H1 (cell line): ENCODE measurements around the gene DCP2. TPM values are rescaled to one million over a fixed set of nuclear protein-coding genes. Genes with fewer than 3 reads are reported as not detected.

Experiments used
- CTCF ChIA-PET: fragments of 300-600 bp; sonication (Branson Sonifier 250); formaldehyde crosslinking; loops from one replicate; lab custom pipeline; 2021; ENCODE audit not compliant: partially characterized antibody; lab: Charles Lee
- POLR2A ChIA-PET: fragments of 300-600 bp; sonication (Branson Sonifier 250); formaldehyde crosslinking; loops from one replicate; lab custom pipeline; 2021; ENCODE audit warnings: inconsistent platforms; ENCODE audit not compliant: partially characterized antibody; lab: Charles Lee
- DNase-seq, 2 experiments: peaks; one replicate each; pipeline versions ENCODE4 v3.0.0 to v3.0.0-alpha.2; 2010 to 2022; ENCODE audit warnings: low spot score in 2 of 2, low read depth in 1 of 2, mixed read lengths in 1 of 2
- FAIRE-seq: peaks from 2 replicates; lab custom pipeline; 2011; peaks lifted over from hg19 to GRCh38; lab: Jason Lieb, UNC
- H2AFZ ChIP-seq: 2 replicates; pipeline ENCODE4 v1.8.1; 2012; ENCODE audit warnings: low read length, inconsistent platforms
- H2AK5ac ChIP-seq: 2 replicates; pipeline ENCODE4 v1.6.1; 2013; ENCODE audit warnings: low read depth, low read length
- H2BK120ac ChIP-seq: replicated peaks from 2 replicates; pipeline ENCODE3; 2013; ENCODE audit warnings: low read depth, low read length, inconsistent platforms
- H2BK12ac ChIP-seq: 2 replicates; pipeline ENCODE4 v1.6.1; 2013; ENCODE audit warnings: low read depth, low read length
- H2BK15ac ChIP-seq: 2 replicates; pipeline ENCODE4 v1.6.1; 2013; ENCODE audit warnings: low read length
- H2BK20ac ChIP-seq: 2 replicates; pipeline ENCODE4 v1.6.1; 2013; ENCODE audit warnings: low read length
- H2BK5ac ChIP-seq: 2 replicates; pipeline ENCODE4 v1.6.1; 2013; ENCODE audit warnings: low read depth, low read length
- H3K14ac ChIP-seq: 2 replicates; pipeline ENCODE4 v1.6.1; 2013; ENCODE audit warnings: inconsistent platforms; ENCODE audit not compliant: insufficient read length
- H3K18ac ChIP-seq: 2 replicates; pipeline ENCODE4 v1.6.1; 2013; ENCODE audit warnings: low read length; ENCODE audit errors: extremely low read depth
- H3K23ac ChIP-seq: 2 replicates; pipeline ENCODE4 v1.6.1; 2013; ENCODE audit warnings: inconsistent platforms; ENCODE audit not compliant: insufficient read length
- H3K23me2 ChIP-seq: 2 replicates; pipeline ENCODE4 v1.6.1; 2013; ENCODE audit warnings: low read depth, low read length
- H3K27ac ChIP-seq: 2 replicates; pipeline ENCODE4 v1.6.1; 2011; ENCODE audit warnings: low read depth, low read length, inconsistent platforms
- H3K27me3 ChIP-seq, 4 experiments: replicated peaks in 1 of 4; 1 replicate in 1 of 4; 2 replicates in 3 of 4; pipeline versions ENCODE4 v1.6.1 to v1.8.1; 2011 to 2013; ENCODE audit warnings: low read length in 3 of 4, mild to moderate bottlenecking in 3 of 4, inconsistent platforms in 2 of 4, mixed read lengths in 2 of 4, moderate library complexity in 1 of 4; ENCODE audit not compliant: control insufficient read depth in 3 of 4, insufficient read depth in 3 of 4; ENCODE audit errors: extremely low read depth in 1 of 4
- H3K36me3 ChIP-seq, 4 experiments: 2 replicates each; pipeline versions ENCODE4 v1.6.1 to v1.8.1; 2011 to 2013; ENCODE audit warnings: mild to moderate bottlenecking in 4 of 4, low read length in 3 of 4, moderate library complexity in 2 of 4, control low read depth in 1 of 4, inconsistent platforms in 1 of 4; ENCODE audit not compliant: insufficient read depth in 4 of 4, control insufficient read depth in 2 of 4
- H3K4ac ChIP-seq: replicated peaks from 2 replicates; pipeline ENCODE3; 2013; ENCODE audit warnings: low read length, low read depth, mixed read lengths, inconsistent platforms; ENCODE audit not compliant: insufficient read length
- H3K4me1 ChIP-seq, 4 experiments: replicated peaks in 1 of 4; 1 replicate in 1 of 4; 2 replicates in 3 of 4; pipeline versions ENCODE4 v1.6.1 to v1.8.1; 2011 to 2013; ENCODE audit warnings: low read length in 3 of 4, inconsistent platforms in 2 of 4, mixed read lengths in 1 of 4; ENCODE audit not compliant: insufficient read depth in 4 of 4, control insufficient read depth in 3 of 4
- H3K4me2 ChIP-seq, 2 experiments: 2 replicates each; pipeline versions ENCODE4 v1.6.1 to v1.8.1; 2011 to 2013; ENCODE audit warnings: low read depth in 2 of 2, low read length in 2 of 2, control low read depth in 1 of 2, inconsistent platforms in 1 of 2, mild to moderate bottlenecking in 1 of 2; ENCODE audit not compliant: insufficient read depth in 1 of 2
- H3K4me3 ChIP-seq, 4 experiments: fragments of 200-600, 300-600 bp in 1 of 4; sonication (generic), shearing (Covaris generic), sonication (Bioruptor Twin) in 1 of 4; 2 replicates each; pipeline versions ENCODE4 v1.5.1 to v1.8.1; 2011 to 2016; ENCODE audit warnings: low read length in 4 of 4, low read depth in 3 of 4, control low read depth in 2 of 4, inconsistent platforms in 2 of 4, mild to moderate bottlenecking in 2 of 4, mixed read lengths in 1 of 4, moderate library complexity in 1 of 4; ENCODE audit not compliant: insufficient read depth in 2 of 4; ENCODE audit errors: extremely low read depth in 1 of 4
- H3K56ac ChIP-seq: replicated peaks from 2 replicates; pipeline ENCODE3; 2013; ENCODE audit warnings: low read depth, mild to moderate bottlenecking, mixed read lengths, low read length, inconsistent platforms; ENCODE audit not compliant: insufficient read length
- H3K79me1 ChIP-seq: 2 replicates; pipeline ENCODE4 v1.6.1; 2013; ENCODE audit warnings: low read depth, low read length, control low read depth
- H3K79me2 ChIP-seq, 2 experiments: 2 replicates each; pipeline versions ENCODE4 v1.6.1 to v1.8.1; 2012 to 2013; ENCODE audit warnings: low read length in 2 of 2, mild to moderate bottlenecking in 2 of 2, inconsistent platforms in 1 of 2; ENCODE audit not compliant: insufficient read depth in 2 of 2, control insufficient read depth in 1 of 2
- H3K9ac ChIP-seq, 4 experiments: replicated peaks in 1 of 4; 1 replicate in 1 of 4; 2 replicates in 3 of 4; pipeline versions ENCODE4 v1.6.1 to v1.8.1; 2011 to 2013; ENCODE audit warnings: low read depth in 3 of 4, low read length in 3 of 4, control low read depth in 2 of 4, mild to moderate bottlenecking in 2 of 4, moderate library complexity in 2 of 4, inconsistent platforms in 1 of 4; ENCODE audit errors: extremely low read depth in 1 of 4
- H3K9me3 ChIP-seq, 2 experiments: 2 replicates each; pipeline versions ENCODE4 v1.6.1 to v1.8.1; 2012 to 2013; ENCODE audit warnings: mild to moderate bottlenecking in 2 of 2, moderate library complexity in 2 of 2, control low read depth in 1 of 2, inconsistent platforms in 1 of 2, low read depth in 1 of 2, low read length in 1 of 2, mixed read lengths in 1 of 2; ENCODE audit not compliant: insufficient read depth in 2 of 2
- H4K20me1 ChIP-seq, 2 experiments: replicated peaks in 1 of 2; 2 replicates each; pipeline versions ENCODE3 to v1.8.1; 2011 to 2013; ENCODE audit warnings: inconsistent platforms in 2 of 2, low read length in 2 of 2, mild to moderate bottlenecking in 1 of 2; ENCODE audit not compliant: insufficient read depth in 2 of 2, control insufficient read depth in 1 of 2
- H4K5ac ChIP-seq: 2 replicates; pipeline ENCODE4 v1.6.1; 2013; ENCODE audit warnings: low read length, low read depth, mixed read lengths, inconsistent platforms; ENCODE audit not compliant: insufficient read length
- H4K8ac ChIP-seq: 2 replicates; pipeline ENCODE4 v1.8.0; 2013; ENCODE audit warnings: mild to moderate bottlenecking, moderate library complexity, low read length, inconsistent platforms; ENCODE audit not compliant: insufficient read depth; ENCODE audit errors: extremely low read depth
- H4K91ac ChIP-seq: replicated peaks from 2 replicates; pipeline ENCODE3; 2013; ENCODE audit warnings: low read length, mixed read lengths, inconsistent platforms; ENCODE audit not compliant: insufficient read length
- CBX8 ChIP-seq: fragments of 300-800, 300-1000 bp; sonication (generic); IDR thresholded peaks from 2 replicates; pipeline ENCODE4 v1.7.1; 2016; ENCODE audit warnings: low read depth, low read length, borderline replicate concordance
- CREB1 ChIP-seq: IDR thresholded peaks from 2 replicates; pipeline ENCODE4 v1.6.1; 2012; ENCODE audit warnings: inconsistent platforms
- FOSL1 ChIP-seq: IDR thresholded peaks from 2 replicates; pipeline ENCODE4 v1.6.1; 2011; ENCODE audit warnings: mild to moderate bottlenecking, low read depth, low read length, moderate library complexity; ENCODE audit not compliant: insufficient read depth
- GTF2F1 ChIP-seq: IDR thresholded peaks from 2 replicates; pipeline ENCODE4 v1.6.1; 2012; ENCODE audit warnings: low read depth, low read length, improper control_type of control experiment, borderline replicate concordance
- KDM1A ChIP-seq: fragments of 200-600, 300-600 bp; sonication (generic); IDR thresholded peaks from 2 replicates; pipeline ENCODE4 v1.7.1; 2016; ENCODE audit warnings: mild to moderate bottlenecking, low read length, borderline replicate concordance
- PHF8 ChIP-seq: fragments of 200-600 bp; sonication (generic); conservative IDR thresholded peaks from 2 replicates; pipeline ENCODE4 v1.7.1; 2012; ENCODE audit warnings: low read depth, mild to moderate bottlenecking, inconsistent platforms, low read length, moderate library complexity
- RNF2 ChIP-seq: fragments of 200-900, 300-1000 bp; sonication (generic); IDR thresholded peaks from 2 replicates; pipeline ENCODE4 v1.7.1; 2016; ENCODE audit warnings: borderline replicate concordance, low read depth, mild to moderate bottlenecking, antibody characterized with exemption, low read length; ENCODE audit not compliant: poor library complexity, severe bottlenecking; ENCODE audit errors: missing control alignments
- TEAD4 ChIP-seq: IDR thresholded peaks from 2 replicates; pipeline ENCODE4 v1.6.1; 2012; ENCODE audit warnings: low read depth, low read length, inconsistent platforms, mixed read lengths
- ZNF274 ChIP-seq: IDR thresholded peaks from 2 replicates; pipeline ENCODE4 v1.7.0; 2012; ENCODE audit warnings: low read length, borderline replicate concordance; ENCODE audit errors: extremely low read depth
- WGBS, 2 experiments: shearing (Covaris generic) in 1 of 2; methylation state at CpG; one replicate each; pipeline versions ENCODE4 v1.1.6 to v1.1.7; 2013 to 2015; ENCODE audit warnings: low lambda C conversion rate in 2 of 2, mixed read lengths in 2 of 2, inconsistent platforms in 1 of 2, low coverage in 1 of 2, missing lambda C conversion rate in 1 of 2; ENCODE audit not compliant: insufficient replicate concordance in 2 of 2, insufficient coverage in 1 of 2, insufficient read length in 1 of 2; ENCODE audit errors: extremely low coverage in 1 of 2, missing lambda C conversion rate in 1 of 2; 5-methylcytosine and 5-hydroxymethylcytosine counted together
- polyA plus RNA-seq, 7 experiments: library from polyadenylated mRNA; depleted of rRNA in 3 of 7; stranded (reverse) in 5 of 7; unstranded in 2 of 7; fragments of >200 nt in 5 of 7; fragments of 200-250 nt in 2 of 7; gene quantifications; 1 replicate in 5 of 7; 2 replicates in 1 of 7; 4 replicates in 1 of 7; pipeline versions ENCODE4 v1.2.1 to v1.2.3, GENCODE V29; 2011 to 2013; ENCODE audit warnings: missing spikeins in 2 of 7, mixed read lengths in 2 of 7
- total RNA-seq: library from RNA; stranded (reverse); fragmentation: NEBNext Ultra II Directional; extraction: Animal tissue kit (Norgen Biotek cat#: 25700); gene quantifications from 2 replicates; pipeline ENCODE4 v1.2.1, GENCODE V29; 2021
- TF ChIP-seq, protein P1 (sequence below): IDR thresholded peaks from 2 replicates; pipeline ENCODE4 v1.6.1; 2011; ENCODE audit warnings: low read length, improper control_type of control experiment

Gene DCP2
- total and polyA plus RNA-seq, 2 of the 8 experiments (the other 6 are each of a cell fraction or from before 2014, with no cell fraction given): 14.4 to 162 TPM

DNA sequence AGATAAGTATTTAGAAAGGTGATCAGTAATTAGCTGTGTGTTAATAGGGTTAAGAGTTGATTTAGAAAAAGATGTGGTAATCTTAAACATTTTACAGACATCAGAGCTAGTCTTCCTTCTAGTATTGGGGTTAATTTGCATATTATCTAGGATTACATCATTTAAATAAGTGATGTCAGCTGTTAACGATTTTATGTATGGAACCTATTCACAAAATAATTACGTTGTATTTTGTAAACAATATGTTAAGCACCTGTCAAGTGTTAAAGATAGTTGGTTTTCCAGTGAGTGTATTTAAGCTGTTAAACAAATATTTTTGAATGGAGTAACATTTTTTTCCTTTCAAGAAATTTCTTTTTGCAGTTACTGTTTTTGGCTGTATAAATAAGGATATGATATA, 2.2 kb downstream of the DCP2 start:
- Histone ChIP-seq H3K18ac (no peak overlapping the region), H3K9me3 (no peaks in the 10 kb centered on the region), H2BK20ac (no peak overlapping the region), H2AK5ac (no peak overlapping the region), H3K79me1 (0 out of 2 replicates have a peak, but pooled peaks cover 2% of the 10 kb centered on the region), H3K36me3 (peaks cover 0 to 8% (median 0%) of the 10 kb centered on the region in 4 experiments; a peak in 2 of 8 replicates), H2BK120ac (no peak overlapping the region), H2AFZ (no peak overlapping the region), H3K4me2 (peak overlapping the region; percentile 63 to 86; a peak in 2 of 4 replicates), H3K9ac (no peak overlapping the region), H3K27ac (no peak overlapping the region), H4K20me1 (peaks cover 0 to 8% of the 10 kb centered on the region in 2 experiments), H3K4me3 (peak overlapping the region in 1 of 4 experiments; percentile 97; a peak in 2 of 8 replicates), H3K4ac (no peak overlapping the region), H4K8ac (no peak overlapping the region), H4K91ac (no peak overlapping the region), H3K23me2 (no peaks in the 10 kb centered on the region; the same call in 1 of the 2 replicates), H2BK15ac (no peak overlapping the region), H3K27me3 (no peaks in the 10 kb centered on the region), H3K23ac (no peak overlapping the region), H3K4me1 (peaks cover 3 to 12% (median 9%) of the 10 kb centered on the region in 4 experiments; a peak in 6 of 7 replicates), H2BK5ac (no peak overlapping the region), H3K56ac (no peak overlapping the region), H4K5ac (no peak overlapping the region), H3K79me2 (peaks cover 19 to 69% of the 10 kb centered on the region in 2 experiments; a peak in 3 of 4 replicates), H3K14ac (no peak overlapping the region), H2BK12ac (no peak overlapping the region)
- FAIRE-seq: no peak
- TF ChIP-seq CBX8 (no peak), TEAD4 (no peak), GTF2F1 (no peak), FOSL1 (no peak), ZNF274 (no peak), RNF2 (no peak), CREB1 (no peak), KDM1A (no peak), PHF8 (no peak)
- TF ChIP-seq, protein P1, sequence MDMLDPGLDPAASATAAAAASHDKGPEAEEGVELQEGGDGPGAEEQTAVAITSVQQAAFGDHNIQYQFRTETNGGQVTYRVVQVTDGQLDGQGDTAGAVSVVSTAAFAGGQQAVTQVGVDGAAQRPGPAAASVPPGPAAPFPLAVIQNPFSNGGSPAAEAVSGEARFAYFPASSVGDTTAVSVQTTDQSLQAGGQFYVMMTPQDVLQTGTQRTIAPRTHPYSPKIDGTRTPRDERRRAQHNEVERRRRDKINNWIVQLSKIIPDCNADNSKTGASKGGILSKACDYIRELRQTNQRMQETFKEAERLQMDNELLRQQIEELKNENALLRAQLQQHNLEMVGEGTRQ: no peak
- CTCF ChIA-PET: interaction anchor here (0.9 kb wide), 1 partner anchor 17 kb away, joined by 4 read pairs; no protein-coding TSS in a partner anchor
- 42% methylated on average over 2 of the region's 2 CpGs; no CpG with 5 or more reads in 1 of the 2 experiments for WGBS, 2 experiments
- POLR2A ChIA-PET: interaction anchor here (1.0 to 1.1 kb wide), 2 partner anchors 9 to 77 kb away, joined by 4 to 5 read pairs; no protein-coding TSS in a partner anchor
- DNase-seq: no peak
